H9 (cell line): Measurements from ENCODE around the gene TMEM154. TPM values are rescaled to one million over a fixed set of nuclear protein-coding genes. Genes with fewer than 3 reads are reported as not detected.

ENCODE experiments used
- DNase-seq: peaks from one replicate; pipeline ENCODE4 v3.0.0-alpha.2; 2017
- H2AFZ ChIP-seq: one replicate; pipeline ENCODE4 v1.6.1; 2013; ENCODE audit warnings: mild to moderate bottlenecking, low read length, control low read depth, moderate library complexity
- H2AK5ac ChIP-seq: 2 replicates; pipeline ENCODE4 v1.6.1; 2013; ENCODE audit warnings: low read length, control low read depth, mixed read lengths; ENCODE audit not compliant: insufficient read length
- H2BK120ac ChIP-seq: one replicate; pipeline ENCODE4 v1.6.1; 2013; ENCODE audit warnings: low read depth, mild to moderate bottlenecking, low read length, control low read depth, inconsistent platforms; ENCODE audit not compliant: poor library complexity, severe bottlenecking
- H2BK12ac ChIP-seq: 2 replicates; pipeline ENCODE4 v1.6.1; 2013; ENCODE audit warnings: low read length, control low read depth, mixed read lengths, low read depth; ENCODE audit not compliant: insufficient read length
- H2BK15ac ChIP-seq: 2 replicates; pipeline ENCODE4 v1.6.1; 2013; ENCODE audit warnings: low read depth, low read length, control low read depth
- H2BK20ac ChIP-seq: one replicate; pipeline ENCODE4 v1.6.1; 2013; ENCODE audit warnings: low read depth, mild to moderate bottlenecking, low read length, control low read depth, inconsistent platforms; ENCODE audit not compliant: poor library complexity, severe bottlenecking
- H2BK5ac ChIP-seq: 2 replicates; pipeline ENCODE4 v1.6.1; 2013; ENCODE audit warnings: low read length, control low read depth, mixed read lengths; ENCODE audit not compliant: insufficient read length
- H3K14ac ChIP-seq: 2 replicates; pipeline ENCODE4 v1.6.1; 2013; ENCODE audit warnings: low read length, control low read depth; ENCODE audit not compliant: insufficient read depth
- H3K18ac ChIP-seq: 2 replicates; pipeline ENCODE4 v1.6.1; 2013; ENCODE audit warnings: low read depth, mild to moderate bottlenecking, mixed read lengths, low read length, control low read depth; ENCODE audit not compliant: insufficient read length
- H3K23ac ChIP-seq: 2 replicates; pipeline ENCODE4 v1.6.1; 2013; ENCODE audit warnings: low read length, control low read depth, mixed read lengths, low read depth; ENCODE audit not compliant: insufficient read length
- H3K23me2 ChIP-seq: 2 replicates; pipeline ENCODE4 v1.6.1; 2013; ENCODE audit warnings: low read depth, mild to moderate bottlenecking, mixed read lengths, low read length, control low read depth; ENCODE audit not compliant: insufficient read length, poor library complexity, severe bottlenecking
- H3K27ac ChIP-seq: 2 replicates; pipeline ENCODE4 v1.5.1; 2013; ENCODE audit warnings: low read length, control low read depth, mixed read lengths, low read depth; ENCODE audit not compliant: insufficient read length
- H3K27me3 ChIP-seq: 2 replicates; pipeline ENCODE4 v1.6.1; 2013; ENCODE audit warnings: low read length, control low read depth, inconsistent platforms; ENCODE audit not compliant: insufficient read depth
- H3K4ac ChIP-seq: 2 replicates; pipeline ENCODE4 v1.6.1; 2013; ENCODE audit warnings: low read depth, mild to moderate bottlenecking, control low read depth, inconsistent platforms, low read length, moderate library complexity
- H3K4me1 ChIP-seq: 2 replicates; pipeline ENCODE4 v1.6.1; 2013; ENCODE audit warnings: low read length, control low read depth, inconsistent platforms; ENCODE audit not compliant: insufficient read depth
- H3K4me2 ChIP-seq: 2 replicates; pipeline ENCODE4 v1.6.1; 2013; ENCODE audit warnings: low read length, control low read depth, mixed read lengths; ENCODE audit not compliant: insufficient read length, insufficient read depth
- H3K56ac ChIP-seq: 2 replicates; pipeline ENCODE4 v1.6.1; 2013; ENCODE audit warnings: low read depth, mild to moderate bottlenecking, mixed read lengths, low read length, control low read depth; ENCODE audit not compliant: insufficient read length
- H3K79me1 ChIP-seq: 2 replicates; pipeline ENCODE4 v1.6.1; 2013; ENCODE audit warnings: low read depth, mild to moderate bottlenecking, moderate library complexity, low read length, control low read depth, inconsistent platforms; ENCODE audit not compliant: insufficient read depth, poor library complexity, severe bottlenecking
- H3K79me2 ChIP-seq: 2 replicates; pipeline ENCODE4 v1.6.1; 2013; ENCODE audit warnings: low read length, control low read depth, inconsistent platforms; ENCODE audit not compliant: insufficient read depth
- H3K9ac ChIP-seq: 2 replicates; pipeline ENCODE4 v1.6.1; 2013; ENCODE audit warnings: low read length, control low read depth, mixed read lengths; ENCODE audit not compliant: insufficient read length; ENCODE audit errors: extremely low read depth
- H3K9me3 ChIP-seq: one replicate; pipeline ENCODE4 v1.6.1; 2013; ENCODE audit warnings: low read depth, low read length, inconsistent platforms; ENCODE audit not compliant: control insufficient read depth
- H3T11ph ChIP-seq: one replicate; pipeline ENCODE4 v1.6.1; 2013; ENCODE audit warnings: mild to moderate bottlenecking, low read length, control low read depth, inconsistent platforms
- H4K20me1 ChIP-seq: one replicate; pipeline ENCODE4 v1.6.1; 2013; ENCODE audit not compliant: control insufficient read depth, insufficient read length, insufficient read depth
- H4K5ac ChIP-seq: 2 replicates; pipeline ENCODE4 v1.6.1; 2013; ENCODE audit warnings: low read depth, mild to moderate bottlenecking, mixed read lengths, low read length, control low read depth; ENCODE audit not compliant: insufficient read length
- H4K8ac ChIP-seq: replicated peaks from 2 replicates; pipeline ENCODE4 v1.6.1; 2013; ENCODE audit warnings: low read length, control low read depth, mixed read lengths, low read depth; ENCODE audit not compliant: insufficient read length
- H4K91ac ChIP-seq: 2 replicates; pipeline ENCODE4 v1.6.1; 2013; ENCODE audit warnings: low read depth, mild to moderate bottlenecking, moderate library complexity, mixed read lengths, low read length, control low read depth; ENCODE audit not compliant: insufficient read length
- H3K27ac Mint-ChIP-seq, 3 experiments: 2 replicates in 2 of 3; 3 replicates in 1 of 3; pipeline ENCODE4 v1.8.0; 2020 to 2021; ENCODE audit warnings: mixed read lengths in 3 of 3, mild to moderate bottlenecking in 1 of 3, moderate library complexity in 1 of 3
- H3K27me3 Mint-ChIP-seq: 2 replicates; pipeline ENCODE4 v1.8.0; 2021; ENCODE audit warnings: low read depth, mild to moderate bottlenecking, moderate library complexity, mixed read lengths
- H3K36me3 Mint-ChIP-seq, 3 experiments: 2 replicates in 2 of 3; 3 replicates in 1 of 3; pipeline ENCODE4 v1.8.0; 2020 to 2021; ENCODE audit warnings: low read depth in 3 of 3, mixed read lengths in 3 of 3; ENCODE audit not compliant: insufficient read depth in 1 of 3
- H3K4me1 Mint-ChIP-seq, 2 experiments: 2 replicates each; pipeline ENCODE4 v1.8.0; 2020; ENCODE audit warnings: mixed read lengths in 2 of 2
- H3K4me3 Mint-ChIP-seq, 2 experiments: 2 replicates in 1 of 2; 3 replicates in 1 of 2; pipeline ENCODE4 v1.8.0; 2020 to 2021; ENCODE audit warnings: mild to moderate bottlenecking in 2 of 2, mixed read lengths in 2 of 2, moderate library complexity in 1 of 2
- H3K9me3 Mint-ChIP-seq, 2 experiments: 2 replicates in 1 of 2; 3 replicates in 1 of 2; pipeline ENCODE4 v1.8.0; 2020; ENCODE audit warnings: mild to moderate bottlenecking in 2 of 2, mixed read lengths in 2 of 2, moderate library complexity in 1 of 2
- WGBS: extraction: QIAGEN DNeasy Blood & Tissue Kit; methylation state at CpG from one replicate; pipeline ENCODE4 v1.1.7; 2013; ENCODE audit warnings: missing lambda C conversion rate, low lambda C conversion rate, mixed read lengths; ENCODE audit not compliant: insufficient read length; ENCODE audit errors: extremely low coverage; 5-methylcytosine and 5-hydroxymethylcytosine counted together
- total RNA-seq: library from RNA; stranded (reverse); gene quantifications from 2 replicates; pipeline ENCODE4 v1.2.1, GENCODE V29; 2021
- TF ChIP-seq, protein P1 (sequence below): fragments of 200-600 bp; sonication (generic); conservative IDR thresholded peaks from 3 replicates; pipeline ENCODE4 v1.8.0; 2021; ENCODE audit warnings: antibody characterized with exemption, mild to moderate bottlenecking

Gene TMEM154
- total RNA-seq, 1 experiment from 2014 or later: 1.7 TPM

DNA sequence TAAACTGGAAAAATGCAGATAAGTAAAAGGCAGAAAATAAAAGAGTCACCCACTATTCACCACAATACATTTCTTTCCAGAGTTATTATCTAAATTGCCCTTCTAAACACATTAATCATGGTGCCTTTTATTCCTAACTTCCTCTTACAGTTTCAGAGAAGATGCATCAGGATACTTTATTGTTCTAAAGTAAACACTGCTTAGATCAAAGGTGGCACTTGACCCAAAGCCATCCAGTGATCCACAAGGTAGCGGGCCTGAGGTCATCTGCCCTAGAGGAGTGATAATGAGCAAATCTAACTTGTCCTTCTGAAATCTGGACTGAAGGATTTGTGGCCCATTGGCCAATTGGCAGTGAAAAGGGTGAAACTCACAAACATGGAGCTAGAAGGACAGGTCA is 12.0 kb upstream of the TMEM154 start:
- no peak overlapping the region for H3K4me3 Mint-ChIP-seq

More for the DNA sequence above, 12.0 kb upstream of the TMEM154 start:
- H2BK20ac ChIP-seq: no peak overlapping the region
- no peak for DNase-seq
- H4K8ac ChIP-seq: no peak overlapping the region
- H3K23me2 ChIP-seq: no peaks in the 10 kb centered on the region
- Mint-ChIP-seq H3K4me1 (peaks cover 13 to 17% of the 10 kb centered on the region in 2 experiments), H3K36me3 (no peaks in the 10 kb centered on the region), H3K27ac (no peak overlapping the region; a peak in 1 of 7 replicates), H3K9me3 (no peaks in the 10 kb centered on the region), H3K27me3 (no peaks in the 10 kb centered on the region)
- H3T11ph ChIP-seq: no peak overlapping the region
- H3K4me1 ChIP-seq: no peaks in the 10 kb centered on the region
- H3K23ac ChIP-seq: no peak overlapping the region
- no peak overlapping the region for H3K4me2 ChIP-seq
- no peak overlapping the region for H2AK5ac ChIP-seq
- no peak overlapping the region for H2BK5ac ChIP-seq
- no peak overlapping the region for H3K56ac ChIP-seq
- H2BK120ac ChIP-seq: no peak overlapping the region
- no peak overlapping the region for H3K18ac ChIP-seq
- no peak overlapping the region for H3K4ac ChIP-seq
- H2BK15ac ChIP-seq: no peak overlapping the region
- H3K79me2 ChIP-seq: no peaks in the 10 kb centered on the region
- H3K79me1 ChIP-seq: no peaks in the 10 kb centered on the region
- no peak overlapping the region for H3K27ac ChIP-seq
- no peaks in the 10 kb centered on the region for H3K9me3 ChIP-seq
- no peak overlapping the region for H4K5ac ChIP-seq
- H4K91ac ChIP-seq: no peak overlapping the region
- no peak overlapping the region for H3K14ac ChIP-seq
- no peak overlapping the region for H2BK12ac ChIP-seq
- no peak overlapping the region for H2AFZ ChIP-seq
- WGBS: no CpG with 5 or more reads among the region's 1 CpG
- no peak overlapping the region for H3K9ac ChIP-seq
- TF ChIP-seq, protein P1, sequence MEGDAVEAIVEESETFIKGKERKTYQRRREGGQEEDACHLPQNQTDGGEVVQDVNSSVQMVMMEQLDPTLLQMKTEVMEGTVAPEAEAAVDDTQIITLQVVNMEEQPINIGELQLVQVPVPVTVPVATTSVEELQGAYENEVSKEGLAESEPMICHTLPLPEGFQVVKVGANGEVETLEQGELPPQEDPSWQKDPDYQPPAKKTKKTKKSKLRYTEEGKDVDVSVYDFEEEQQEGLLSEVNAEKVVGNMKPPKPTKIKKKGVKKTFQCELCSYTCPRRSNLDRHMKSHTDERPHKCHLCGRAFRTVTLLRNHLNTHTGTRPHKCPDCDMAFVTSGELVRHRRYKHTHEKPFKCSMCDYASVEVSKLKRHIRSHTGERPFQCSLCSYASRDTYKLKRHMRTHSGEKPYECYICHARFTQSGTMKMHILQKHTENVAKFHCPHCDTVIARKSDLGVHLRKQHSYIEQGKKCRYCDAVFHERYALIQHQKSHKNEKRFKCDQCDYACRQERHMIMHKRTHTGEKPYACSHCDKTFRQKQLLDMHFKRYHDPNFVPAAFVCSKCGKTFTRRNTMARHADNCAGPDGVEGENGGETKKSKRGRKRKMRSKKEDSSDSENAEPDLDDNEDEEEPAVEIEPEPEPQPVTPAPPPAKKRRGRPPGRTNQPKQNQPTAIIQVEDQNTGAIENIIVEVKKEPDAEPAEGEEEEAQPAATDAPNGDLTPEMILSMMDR: no peak
- no peaks in the 10 kb centered on the region for H3K27me3 ChIP-seq
- no peaks in the 10 kb centered on the region for H4K20me1 ChIP-seq
